NCI-H526 (cell line): ENCODE measurements around the gene FAHD1.
"Not testable (repeated sequence)": the region's sequence is repeated elsewhere in the genome, so short reads cannot be mapped to it uniquely, and the experiment has no call there.

Experiments
- DNase-seq, 2 experiments: peaks; one replicate each; lab custom pipeline; 2025; lab: John Stamatoyannopoulos, UW

FAHD1 gene

DNA sequence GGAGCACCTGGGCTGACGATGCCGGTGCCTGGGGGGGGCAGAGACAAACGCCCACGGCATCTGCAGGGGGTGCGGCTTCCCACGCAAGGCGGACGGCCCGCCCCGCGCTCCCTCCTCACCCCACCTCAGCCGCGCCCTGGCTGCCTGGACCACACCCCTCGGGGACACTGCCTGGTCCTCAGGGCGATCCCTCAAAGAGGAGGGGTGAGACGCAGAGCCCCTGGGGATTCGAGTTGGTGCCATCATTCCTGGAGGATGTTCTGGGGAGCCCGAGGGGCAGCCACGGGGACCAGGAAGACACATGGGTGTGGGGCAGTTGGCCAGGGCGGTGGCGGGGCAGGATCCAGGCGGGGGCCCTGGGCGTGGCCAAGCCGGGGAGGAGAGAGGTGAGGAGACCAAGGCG, 37.4 kb upstream of the FAHD1 start:
- DNase-seq, result no peak

GRCh38 chr16:1790261-1790610, 36.8 kb upstream of the FAHD1 start:
- DNase-seq, result no peak

DNA sequence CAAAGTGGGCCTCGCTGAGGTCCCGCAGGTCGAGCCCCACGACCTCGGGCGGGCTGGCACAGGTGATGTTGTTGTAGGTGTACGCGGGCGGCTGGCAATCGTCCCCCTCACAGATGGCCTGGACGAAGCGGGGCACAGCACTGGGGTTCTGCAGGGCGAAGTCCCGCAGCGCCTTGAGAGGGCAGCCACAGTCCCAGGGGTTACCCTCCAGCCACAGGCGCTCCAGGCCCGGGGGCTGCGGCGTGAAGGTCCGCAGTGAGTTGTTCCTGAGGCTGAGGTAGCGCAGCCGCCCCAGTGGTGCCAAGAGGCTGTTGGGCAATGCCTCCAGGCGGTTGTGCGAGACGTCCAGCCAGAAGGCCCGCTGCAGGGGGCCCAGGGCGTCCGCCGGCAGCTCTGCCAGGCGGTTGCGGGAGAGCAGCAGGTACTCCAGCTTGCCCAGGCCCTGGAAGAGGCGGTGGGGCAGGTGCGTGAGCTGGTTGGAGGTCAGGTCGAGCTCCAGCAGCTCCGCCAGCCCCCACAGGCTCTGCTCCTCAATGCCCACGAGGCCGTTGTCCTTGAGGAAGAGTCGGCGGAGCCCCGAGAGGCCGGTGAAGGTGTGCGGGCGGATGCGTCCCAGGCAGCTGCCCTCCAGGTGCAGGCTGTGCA, 36.3 kb upstream of the FAHD1 start:
- DNase-seq, result no peak

GRCh38 chr16:1791256-1791942, 35.6 kb upstream of the FAHD1 start:
- no peak for DNase-seq

GRCh38 chr16:1791943-1792812, 34.8 kb upstream of the FAHD1 start:
- no peak for DNase-seq

DNA sequence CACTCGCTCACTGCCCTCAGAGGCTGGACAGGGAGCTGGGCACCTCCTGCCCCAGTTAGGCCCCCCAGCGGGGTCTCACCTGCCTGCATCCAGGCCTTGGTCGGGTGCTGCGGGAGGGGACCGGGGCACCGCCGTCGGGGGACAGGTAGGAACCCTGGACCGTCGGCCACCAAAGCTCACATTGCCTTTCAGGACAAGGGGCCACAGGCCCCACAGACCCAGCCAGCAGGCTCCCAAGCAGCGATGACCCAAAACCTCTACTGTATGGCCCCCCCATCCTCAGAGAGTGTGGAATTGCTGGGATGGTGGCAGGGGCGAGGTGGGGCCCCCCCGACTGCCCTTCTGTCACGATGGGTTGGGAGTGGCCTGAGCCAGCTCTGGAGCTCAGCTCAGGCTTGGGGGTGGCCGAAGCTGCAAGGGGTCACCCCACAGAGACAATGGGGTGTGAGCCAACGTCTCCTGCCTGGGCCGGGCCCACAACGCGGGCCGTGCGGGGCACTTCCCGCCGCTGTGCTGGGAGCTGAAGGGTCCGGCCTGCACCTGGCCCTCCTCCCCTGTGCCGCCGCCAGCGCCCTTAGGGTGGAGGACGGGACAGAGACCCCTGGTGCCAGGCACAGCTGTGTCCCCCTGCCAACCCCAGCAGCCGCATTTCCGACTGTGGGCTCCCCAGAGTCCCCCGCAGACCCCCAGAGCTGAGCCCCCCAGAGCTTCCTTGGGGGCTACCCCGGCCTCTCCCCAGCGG, 34.0 kb upstream of the FAHD1 start:
- DNase-seq, result no peak

- no peak for DNase-seq
These were observed 33.3 kb upstream of the FAHD1 start, which contains the start of gene IGFALS for GRCh38 chr16:1793578-1794220. TSS of gene IGFALS (minus strand) at chr16:1793705. CDS start at chr16:1793652, 53 bp downstream.

GRCh38 chr16:1794221-1794871, 32.7 kb upstream of the FAHD1 start:
- DNase-seq, result peak; percentile 6 to 70

GRCh38 chr16:1794908-1795666, 31.9 kb upstream of the FAHD1 start:
- no peak for DNase-seq

DNA sequence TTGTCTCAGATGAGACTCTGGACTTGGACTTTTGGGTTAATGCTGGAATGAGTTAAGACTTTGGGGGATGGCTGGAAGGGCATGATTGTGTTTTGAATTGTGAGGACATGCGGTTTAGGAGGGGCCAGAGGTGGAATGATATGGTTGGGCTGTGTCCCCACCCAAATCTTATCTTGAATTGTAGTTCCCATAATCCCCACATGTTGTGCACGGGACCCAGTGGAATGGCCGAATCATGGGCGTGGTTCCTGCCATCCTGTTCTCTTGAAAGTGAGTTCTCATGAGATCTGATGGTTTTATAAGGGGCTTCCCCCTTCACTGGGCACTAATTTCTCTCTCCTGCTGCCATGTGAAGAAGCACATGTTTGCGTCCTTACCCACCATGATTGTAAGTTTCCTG, 27.7 kb upstream of the FAHD1 start:
- DNase-seq, result not testable (repeated sequence)

DNA sequence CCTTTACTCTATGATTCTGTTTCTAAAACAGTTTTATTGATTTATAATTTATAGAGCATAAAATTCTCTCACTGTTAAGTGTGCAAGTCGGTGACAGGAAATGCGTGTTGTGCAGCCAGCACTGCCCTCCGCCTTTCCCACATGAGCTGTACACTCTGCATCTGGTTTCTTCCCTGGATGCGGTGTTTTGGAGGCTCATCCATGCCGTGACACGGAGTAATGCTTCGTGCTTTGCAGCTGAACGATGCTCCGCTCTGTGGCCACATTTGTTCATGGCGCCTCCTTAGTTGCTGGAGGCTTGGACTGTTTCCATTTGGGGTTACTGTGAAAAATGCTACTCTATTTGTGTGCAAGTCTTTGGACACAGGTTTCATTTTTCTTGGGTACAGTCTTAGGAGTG, 26.3 kb upstream of the FAHD1 start:
- no peak for DNase-seq

- no peak for DNase-seq
These were observed 19.4 kb upstream of the FAHD1 start for GRCh38 chr16:1807626-1808025.

GRCh38 chr16:1808691-1809090, 18.3 kb upstream of the FAHD1 start:
- DNase-seq, result no peak

DNA sequence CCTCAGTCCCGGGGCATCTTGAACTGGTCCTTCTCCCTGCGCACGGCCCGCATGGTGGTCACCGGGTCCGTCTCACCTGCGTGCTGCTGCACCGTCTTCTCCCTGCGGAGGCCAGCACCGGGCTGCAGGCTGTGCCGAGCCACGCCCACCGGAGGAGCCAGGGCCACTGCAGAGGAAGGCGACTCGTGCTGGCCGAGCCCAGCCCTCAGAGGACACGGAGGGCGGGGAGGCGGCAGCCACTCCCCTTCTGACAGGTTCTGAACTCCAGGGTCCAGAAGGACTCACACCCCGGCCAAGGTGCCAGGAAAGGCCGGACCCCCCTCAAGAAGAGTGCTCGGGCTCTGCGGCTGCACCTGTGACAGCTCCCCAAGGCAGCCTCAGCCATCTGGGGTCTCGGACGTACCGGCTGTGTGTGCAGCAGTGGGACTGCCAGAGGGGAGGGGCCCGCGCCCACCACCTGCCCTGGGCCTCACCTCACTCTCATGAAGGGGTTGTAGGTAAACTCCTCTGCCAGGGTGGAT, 17.7 kb upstream of the FAHD1 start:
- no peak for DNase-seq

DNA sequence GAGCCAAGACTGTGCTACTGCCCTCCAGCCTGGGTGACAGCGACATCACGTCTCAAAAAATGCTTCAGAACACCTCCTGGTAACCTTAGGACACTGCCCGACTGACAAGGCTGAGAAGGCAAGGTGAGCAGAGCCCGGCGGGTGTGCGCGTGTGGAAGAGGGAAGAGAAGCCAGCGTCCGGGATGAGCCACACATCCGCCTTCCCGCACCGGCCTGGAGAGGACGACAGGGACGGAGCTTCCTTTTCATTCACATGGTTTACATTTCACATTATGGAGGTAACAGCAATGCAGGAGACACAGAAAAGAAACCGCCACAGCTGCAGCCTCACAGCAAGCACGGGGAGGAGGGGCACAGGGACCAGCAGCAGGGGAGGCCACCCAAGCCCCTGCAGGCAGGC, 16.9 kb upstream of the FAHD1 start:
- DNase-seq, result no peak

DNA sequence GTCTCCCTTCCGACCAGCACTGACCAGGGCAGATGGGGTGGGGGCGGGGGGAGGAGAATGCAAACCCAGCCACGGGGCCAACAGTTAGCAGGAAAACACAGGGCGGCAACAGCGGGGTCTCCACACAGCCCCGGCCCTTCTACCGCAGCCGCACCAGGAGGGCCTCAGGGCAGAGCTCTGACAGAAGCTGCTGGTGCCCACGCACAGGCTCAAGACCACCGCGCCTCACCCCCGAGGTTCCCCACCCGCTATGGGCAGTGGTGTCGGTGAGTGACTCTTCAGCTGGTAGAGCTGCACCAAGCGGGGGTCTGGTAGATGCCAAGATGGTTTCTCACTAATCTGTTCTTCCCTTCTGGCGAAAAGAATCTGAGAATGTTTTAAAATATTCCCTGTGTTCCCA, 16.5 kb upstream of the FAHD1 start:
- DNase-seq, result no peak

GRCh38 chr16:1812732-1813163, 14.3 kb upstream of the FAHD1 start:
- DNase-seq, result peak; percentile 3 to 67

GRCh38 chr16:1815461-1815860, 11.5 kb upstream of the FAHD1 start:
- DNase-seq, result no peak

DNA sequence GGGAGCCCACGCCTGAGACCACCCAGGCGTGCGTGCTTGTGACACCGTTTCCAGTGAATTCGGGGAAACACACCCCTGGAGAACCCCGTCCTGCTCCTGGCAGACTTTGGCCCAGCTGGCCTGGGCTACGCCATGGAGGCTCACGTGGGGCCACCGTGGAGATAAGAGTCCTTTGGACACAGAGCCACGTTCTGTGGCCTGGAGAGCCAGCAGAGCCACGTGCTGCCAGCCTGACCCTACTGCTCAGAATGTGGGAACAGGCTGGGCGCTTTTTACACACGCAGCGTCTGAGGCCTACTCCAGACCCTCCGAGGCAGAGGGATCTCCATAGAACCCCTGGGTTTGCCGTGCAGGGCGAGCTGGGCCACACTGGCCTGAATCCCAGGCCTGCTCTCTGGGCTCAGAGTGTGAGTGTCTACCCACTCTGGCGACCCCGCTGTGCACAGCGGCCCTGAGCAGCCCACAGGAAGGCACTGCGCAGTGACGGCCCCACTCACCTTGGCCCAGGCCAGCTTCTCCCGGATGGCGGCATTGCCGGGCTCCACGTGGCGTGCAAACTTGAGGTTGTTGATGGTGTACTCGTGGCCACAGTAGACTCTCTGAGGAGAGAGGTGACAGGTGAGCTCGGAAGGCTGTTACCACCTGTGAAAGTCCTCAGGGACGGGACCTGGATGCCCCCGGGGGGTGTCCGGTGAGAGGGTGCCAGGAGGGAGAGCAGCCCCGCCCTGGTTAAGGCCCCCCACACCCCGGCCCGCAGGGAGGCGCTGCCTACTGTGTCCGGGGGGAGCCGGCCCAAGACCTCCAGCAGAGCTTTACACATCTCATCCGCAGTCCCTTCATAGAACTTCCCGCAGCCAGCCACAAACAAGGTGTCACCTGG, 10.4 kb upstream of the FAHD1 start:
- no peak for DNase-seq
